BE2C (cell line): ENCODE measurements around the gene MEGF10.
A peak's percentile ranks its signal among the peaks of the same experiment; 100 is the strongest.

Source experiments
- DNase-seq: peaks from one replicate; pipeline ENCODE4 v3.0.0-alpha.2; 2020
- H3K27me3 ChIP-seq: fragments of 250-450 bp; sonication (Bioruptor Pico); 2 replicates; pipeline ENCODE4 v1.5.1; 2020; ENCODE audit warnings: mild to moderate bottlenecking
- H3K36me3 ChIP-seq: fragments of 250-450 bp; sonication (Bioruptor Pico); 2 replicates; pipeline ENCODE4 v1.5.1; 2020; ENCODE audit warnings: mild to moderate bottlenecking
- H3K4me1 ChIP-seq: fragments of 250-450 bp; sonication (Bioruptor Pico); 2 replicates; pipeline ENCODE4 v1.5.1; 2020
- H3K4me3 ChIP-seq: 2 replicates; pipeline ENCODE4 v1.5.1; 2011; ENCODE audit warnings: low read depth, low read length
- H3K9me3 ChIP-seq: fragments of 250-450 bp; sonication (Bioruptor Pico); 2 replicates; pipeline ENCODE4 v1.5.1; 2020
- CTCF ChIP-seq: IDR thresholded peaks from 2 replicates; pipeline ENCODE4 v1.5.1; 2012; ENCODE audit warnings: mild to moderate bottlenecking, low read depth, low read length

Gene MEGF10

GRCh38 chr5:127492854-127493738, 202.5 kb downstream of the MEGF10 start:
- Histone ChIP-seq H3K27me3 (peaks cover 42% of the 10 kb centered on the region), H3K4me1 (no peaks in the 10 kb centered on the region), H3K9me3 (no peaks in the 10 kb centered on the region), H3K4me3 (no peak overlapping the region), H3K36me3 (no peaks in the 10 kb centered on the region)
- TF ChIP-seq CTCF = peak; percentile 83
- no peak for DNase-seq

- H3K4me1 ChIP-seq = no peaks in the 10 kb centered on the region
- H3K4me3 ChIP-seq = no peak overlapping the region
- no peak for DNase-seq
- H3K9me3 ChIP-seq = no peaks in the 10 kb centered on the region
- peaks cover 17% of the 10 kb centered on the region for H3K27me3 ChIP-seq
- TF ChIP-seq CTCF = no peak
- no peaks in the 10 kb centered on the region for H3K36me3 ChIP-seq
Observed at GRCh38 chr5:127498548-127498947, 208.0 kb downstream of the MEGF10 start.

GRCh38 chr5:127505905-127506304, 215.3 kb downstream of the MEGF10 start:
- Histone ChIP-seq H3K4me1 (no peaks in the 10 kb centered on the region), H3K27me3 (peaks cover 25% of the 10 kb centered on the region), H3K36me3 (no peaks in the 10 kb centered on the region), H3K4me3 (no peak overlapping the region), H3K9me3 (no peaks in the 10 kb centered on the region)
- no peak for DNase-seq
- no peak for TF ChIP-seq CTCF

- Histone ChIP-seq H3K4me1 (no peaks in the 10 kb centered on the region), H3K36me3 (no peaks in the 10 kb centered on the region), H3K4me3 (no peak overlapping the region), H3K9me3 (no peaks in the 10 kb centered on the region), H3K27me3 (peaks cover 25% of the 10 kb centered on the region)
- no peak for DNase-seq
- no peak for TF ChIP-seq CTCF
Observed at GRCh38 chr5:127506616-127507015, 216.0 kb downstream of the MEGF10 start.

GRCh38 chr5:127508644-127509373, 218.2 kb downstream of the MEGF10 start:
- Histone ChIP-seq H3K4me3 (no peak overlapping the region), H3K4me1 (no peaks in the 10 kb centered on the region), H3K9me3 (no peaks in the 10 kb centered on the region), H3K36me3 (no peaks in the 10 kb centered on the region), H3K27me3 (peaks cover 25% of the 10 kb centered on the region)
- TF ChIP-seq CTCF = no peak
- DNase-seq = no peak
